HG02678 (cell line): Measurements from ENCODE around the gene HSFX2.
"Not testable (repeated sequence)": the region's sequence is repeated elsewhere in the genome, so short reads cannot be mapped to it uniquely, and the experiment has no call there.

Experiments used
- ATAC-seq: cut with Tn5 transposase; IDR thresholded peaks from one replicate; pipeline ENCODE4 v1.9.1; 2021; ENCODE audit warnings: mild to moderate bottlenecking, moderate library complexity; ENCODE audit not compliant: unreplicated experiment

HSFX2 gene

DNA sequence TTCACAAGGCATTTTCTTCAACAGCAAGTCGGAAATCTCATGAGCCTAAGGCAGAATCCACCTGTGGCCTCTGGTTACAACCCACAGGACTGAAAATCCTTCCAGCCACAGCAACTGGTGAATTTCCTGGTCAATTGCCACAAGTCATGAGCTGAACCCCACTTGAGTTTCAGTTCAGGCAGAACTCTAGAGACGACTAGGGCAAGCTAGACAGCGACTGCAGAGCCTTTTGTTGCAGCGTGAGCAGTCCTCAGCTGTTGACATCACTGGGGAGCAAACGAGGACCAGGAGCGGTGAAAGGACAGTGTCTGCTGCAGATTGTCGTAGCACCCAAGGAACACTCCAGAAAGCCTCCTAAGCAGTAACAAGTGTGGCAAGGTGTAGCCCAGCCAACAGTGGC is 829 bp upstream of the HSFX2 start:
- ATAC-seq, result not testable (repeated sequence)

DNA sequence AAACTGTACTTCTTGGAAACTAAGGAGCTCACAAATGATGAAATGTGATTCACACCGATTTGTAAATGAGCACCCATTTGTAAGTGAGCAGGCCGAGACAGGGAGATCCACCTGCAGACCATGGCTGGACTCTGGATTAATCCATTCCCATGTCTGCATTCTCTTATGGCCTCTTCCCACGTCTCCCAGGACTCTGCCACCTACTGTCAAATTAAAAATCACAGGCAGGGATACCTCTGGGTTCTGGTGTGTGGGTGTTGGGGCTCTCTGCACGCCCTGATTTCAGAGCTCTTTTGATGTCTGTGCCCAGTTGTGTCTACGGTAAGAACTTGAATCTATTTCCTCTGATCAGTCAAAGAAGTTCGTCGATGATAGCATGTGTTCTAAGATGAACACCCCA is 4.1 kb downstream of the HSFX2 start:
- ATAC-seq, result not testable (repeated sequence)

DNA sequence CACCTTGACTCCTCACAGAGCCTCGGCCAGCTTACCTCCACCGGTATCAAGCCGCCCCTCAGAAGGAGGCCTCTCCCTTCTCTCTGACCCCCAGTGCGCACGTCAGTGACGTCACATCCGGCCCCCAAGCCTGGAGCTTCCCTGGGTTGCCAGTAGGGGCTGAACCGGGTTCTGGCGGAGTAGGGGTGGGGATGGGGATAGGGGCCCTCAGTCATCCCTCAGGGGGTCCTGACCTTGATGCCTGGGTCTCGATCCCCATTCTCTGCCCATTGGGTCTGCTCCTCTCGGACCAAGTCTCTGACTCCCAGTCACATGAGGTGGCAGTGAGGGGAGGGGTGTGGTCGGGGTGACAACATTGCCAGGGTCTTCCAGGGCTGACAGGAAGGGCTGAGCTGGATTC is 7.8 kb downstream of the HSFX2 start, which contains the start of gene MAGEA9B:
Gene MAGEA9B, minus strand, starts transcription at position 101 of the 400 bp plus-strand sequence. CDS start 4,280 bp downstream, outside the sequence.
- not testable (repeated sequence) for ATAC-seq

DNA sequence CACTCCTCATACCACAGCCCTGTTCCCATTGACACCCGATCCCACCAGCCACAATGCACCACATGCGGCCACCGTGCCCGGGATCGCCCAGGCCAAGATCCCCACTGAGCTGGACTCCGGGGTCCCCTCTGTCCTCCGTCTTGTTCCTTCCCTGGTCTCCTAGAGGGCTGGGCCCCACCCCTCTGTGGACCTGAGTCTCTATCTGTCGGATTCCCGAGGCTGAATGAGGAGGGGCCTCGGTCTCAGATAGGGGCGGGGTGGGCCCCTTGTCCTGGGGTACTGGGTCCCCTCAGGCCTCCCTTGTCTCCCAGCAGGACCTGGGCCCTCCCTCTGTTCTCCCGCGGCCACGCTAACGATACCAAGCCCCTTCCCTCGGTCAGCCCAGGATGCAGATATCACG is 9.5 kb downstream of the HSFX2 start:
- not testable (repeated sequence) for ATAC-seq

DNA sequence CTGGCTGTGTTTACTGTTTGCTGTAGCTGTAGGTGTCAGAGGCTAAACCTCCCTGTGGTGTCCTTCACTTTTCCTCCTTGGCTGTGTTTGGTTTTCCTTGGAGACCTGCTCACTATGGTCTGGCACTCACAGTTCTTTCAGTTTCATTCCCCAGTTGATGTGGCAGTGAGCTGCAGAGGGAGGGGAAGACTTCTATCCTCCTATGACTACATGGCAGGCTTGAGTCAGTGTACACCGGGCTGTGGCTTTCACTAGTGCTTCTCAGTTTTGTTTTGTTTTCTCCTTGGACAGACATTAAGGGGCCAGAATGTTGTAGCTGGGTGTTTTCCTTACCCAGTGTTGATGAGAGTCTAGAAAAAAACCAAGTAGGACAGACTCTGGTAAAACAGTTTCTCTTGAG is 21.7 kb downstream of the HSFX2 start:
- peak; percentile 100 for ATAC-seq

DNA sequence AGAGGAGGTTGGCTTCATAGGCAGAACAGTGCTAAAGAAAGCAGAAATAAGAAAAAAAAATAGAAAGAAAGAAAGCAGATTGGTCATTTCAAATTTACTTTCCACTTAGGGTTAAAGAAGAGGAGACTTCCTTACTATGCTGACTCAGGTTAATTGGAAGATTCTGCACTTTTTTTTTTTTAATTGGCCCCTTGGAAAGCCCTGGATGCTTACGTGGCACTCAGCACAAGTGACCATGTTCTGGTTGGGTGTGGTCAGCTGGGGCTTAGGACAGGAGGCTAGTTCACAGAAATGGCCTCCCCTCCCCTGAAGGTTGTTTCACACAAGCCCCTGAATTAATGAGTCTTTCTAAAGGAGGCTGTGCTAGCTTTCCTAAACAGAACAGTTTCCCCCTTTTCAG is 22.4 kb downstream of the HSFX2 start:
- no peak for ATAC-seq

DNA sequence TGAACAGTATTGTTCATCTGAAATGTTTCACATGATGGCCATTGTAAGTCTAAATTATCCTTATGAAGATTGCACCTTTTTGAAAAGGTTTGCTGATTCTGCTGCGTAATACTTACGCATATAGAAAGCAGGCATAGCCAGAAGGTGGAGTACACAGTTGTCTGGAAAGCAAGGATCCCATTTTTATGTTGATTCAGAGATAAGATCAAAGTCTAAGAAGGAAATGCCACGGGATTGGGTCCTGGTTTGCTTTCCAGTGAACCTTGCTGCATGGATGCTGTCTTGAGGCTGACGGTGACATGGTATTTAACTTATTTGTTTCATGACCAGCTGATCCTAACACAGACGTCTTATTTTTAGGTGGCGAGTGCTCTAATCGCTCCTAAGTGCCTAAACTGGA is 23.3 kb downstream of the HSFX2 start:
- no peak for ATAC-seq

DNA sequence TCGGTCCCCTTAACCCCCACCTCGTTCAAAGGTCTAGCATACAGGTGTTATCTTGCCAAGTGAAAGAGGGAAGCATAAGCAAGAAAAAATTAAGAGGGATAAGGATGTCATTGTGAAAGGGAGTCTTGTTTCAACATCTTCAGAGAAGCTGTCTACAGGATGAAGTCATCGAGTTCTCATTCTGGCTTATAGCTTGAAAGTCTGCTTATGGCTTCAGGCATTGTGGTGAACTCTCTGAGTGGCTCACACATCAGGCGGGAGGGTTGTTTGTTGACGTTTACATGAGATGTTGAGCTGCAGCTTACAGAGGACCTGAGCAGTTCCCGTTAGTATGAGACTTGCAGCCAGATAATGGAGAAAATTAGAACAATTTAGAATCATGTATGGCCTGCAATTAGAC is 24.4 kb downstream of the HSFX2 start:
- no peak for ATAC-seq

DNA sequence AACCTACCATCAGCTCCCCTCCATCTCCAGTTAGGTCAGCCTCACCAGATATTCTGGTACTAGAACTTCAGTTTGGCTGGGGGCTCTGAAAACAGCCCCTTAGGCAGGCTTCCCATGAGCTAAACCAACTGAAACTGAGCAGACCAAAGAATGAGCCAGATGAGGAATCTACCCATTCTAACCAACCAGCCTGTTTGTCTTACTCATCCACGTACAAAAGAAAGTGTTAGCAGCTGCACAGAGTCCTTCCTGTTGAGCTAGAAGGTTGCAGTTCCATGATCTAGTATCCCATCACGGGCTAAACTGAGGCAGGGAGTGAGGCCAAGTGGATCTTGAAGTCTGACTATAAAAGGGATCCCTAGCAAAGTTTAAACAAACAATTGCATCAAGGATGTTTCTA is 25.3 kb downstream of the HSFX2 start:
- no peak for ATAC-seq

DNA sequence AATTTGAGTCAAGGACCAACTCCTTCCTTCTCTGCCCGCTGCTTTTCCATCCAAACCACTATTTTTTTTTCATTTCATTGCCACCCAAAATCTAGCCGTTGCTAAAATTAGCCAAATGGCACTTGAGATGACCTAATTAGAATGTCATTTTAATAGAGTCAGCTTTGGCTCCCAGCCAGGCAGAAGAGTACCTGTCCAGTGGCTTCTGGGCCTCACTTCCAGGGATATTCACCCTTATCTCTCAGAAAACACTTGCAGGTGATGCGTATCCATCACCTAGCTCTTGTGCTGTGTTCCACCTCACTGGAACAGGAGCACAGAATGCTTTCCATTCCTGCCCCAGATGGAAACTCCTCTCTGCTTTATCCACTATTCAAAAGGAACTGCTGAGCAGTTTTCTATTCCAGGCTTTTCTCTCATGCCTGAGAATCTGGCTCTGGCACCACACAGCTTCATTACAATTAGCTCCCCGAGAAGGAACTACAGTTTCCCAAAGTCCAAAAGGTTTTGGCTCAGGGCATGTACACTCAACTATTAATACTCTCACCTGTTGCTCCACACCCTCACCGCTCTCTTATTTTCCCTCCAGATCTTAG is 26.3 kb downstream of the HSFX2 start:
- ATAC-seq, result no peak

DNA sequence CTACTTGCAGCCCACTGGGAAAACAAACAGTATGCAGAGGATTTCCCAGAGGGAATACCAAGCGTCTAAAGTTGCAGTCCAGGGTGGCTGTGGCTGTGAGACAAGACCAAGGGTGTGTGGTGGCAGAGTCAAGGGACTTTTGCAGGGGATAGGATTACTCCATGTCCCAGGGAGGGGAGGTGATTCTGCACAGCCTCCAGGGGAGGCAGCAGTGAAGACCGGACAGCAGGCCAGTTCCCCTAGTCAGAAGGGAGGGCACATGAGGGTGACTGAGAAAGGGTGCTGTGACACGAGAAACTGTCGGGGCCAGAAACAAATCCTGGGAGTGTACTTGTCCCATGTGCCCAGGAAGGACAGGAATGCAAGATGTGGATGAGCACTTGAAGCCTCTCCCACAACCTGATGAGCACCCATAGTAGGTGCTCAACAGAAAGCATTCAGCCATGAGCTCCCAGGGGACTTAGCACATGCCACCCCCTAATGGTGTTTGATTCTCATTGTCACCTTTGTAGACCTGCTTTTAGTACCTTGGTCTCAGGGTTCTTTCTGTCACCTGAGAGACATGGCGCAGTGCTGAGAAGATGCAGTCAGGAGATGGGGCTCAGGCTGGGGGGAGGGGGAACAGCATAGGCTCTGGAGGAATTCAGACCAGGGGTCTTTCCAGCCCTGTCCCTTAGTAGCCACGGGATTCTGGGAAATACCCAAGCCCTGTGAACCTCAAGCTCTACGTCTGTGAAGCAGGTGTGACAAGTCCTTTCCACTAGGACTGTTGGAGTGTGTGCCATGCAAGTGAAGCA is 27.3 kb downstream of the HSFX2 start:
- ATAC-seq, result no peak

DNA sequence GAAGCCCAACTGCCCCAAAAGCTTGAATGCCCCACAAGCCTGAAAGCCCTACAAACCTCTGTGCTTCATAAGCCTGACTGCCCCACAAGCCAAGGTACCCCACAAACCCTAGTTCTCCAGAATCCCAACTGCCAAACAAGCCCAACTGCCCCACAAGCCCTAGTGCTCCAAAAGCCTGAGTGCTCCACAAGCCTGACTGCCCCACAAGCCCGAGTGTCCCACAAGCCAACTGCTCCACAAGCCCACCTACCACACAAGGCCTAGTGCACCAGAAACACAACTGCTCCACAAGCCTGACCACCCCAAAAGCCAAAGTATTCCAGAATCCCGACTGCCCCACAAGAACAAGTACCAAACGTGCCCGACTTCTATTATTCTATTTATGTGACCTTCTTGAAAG is 31.8 kb downstream of the HSFX2 start:
- no peak for ATAC-seq

DNA sequence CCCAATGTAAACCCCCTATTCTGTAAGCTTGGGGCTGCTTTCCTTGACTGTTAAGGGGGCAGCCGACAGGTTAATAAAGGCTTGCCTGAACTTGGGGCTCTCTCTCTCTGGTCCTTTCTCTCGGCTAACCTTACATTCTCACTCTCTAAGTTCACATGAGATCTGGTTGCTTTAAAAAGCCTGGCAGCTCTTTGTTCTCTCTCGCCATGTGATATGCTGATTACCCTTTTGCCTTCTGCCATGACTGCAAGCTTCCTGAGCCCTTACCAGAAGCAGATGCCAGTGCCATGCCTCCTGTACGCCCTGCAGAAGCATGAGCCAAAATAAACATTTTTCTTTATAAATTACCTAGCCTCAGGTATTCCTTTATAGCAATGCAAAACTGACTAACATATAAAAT is 39.9 kb downstream of the HSFX2 start:
- ATAC-seq, result not testable (repeated sequence)

DNA sequence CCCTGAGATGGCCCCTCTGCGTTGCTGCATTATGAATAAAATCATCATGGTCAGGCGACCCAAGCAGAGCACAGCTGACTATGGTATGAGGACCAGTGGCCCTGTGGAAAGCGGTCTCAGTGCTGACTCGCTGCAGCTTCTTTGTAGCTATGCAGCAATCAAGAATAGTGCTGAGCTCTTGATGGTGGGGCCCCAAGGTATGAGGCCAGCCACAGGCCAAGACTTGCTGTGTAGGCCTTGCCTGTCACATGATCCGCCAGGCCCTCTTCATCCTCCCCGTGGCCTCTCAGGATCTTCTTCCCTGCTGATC is 43.2 kb downstream of the HSFX2 start:
- not testable (repeated sequence) for ATAC-seq

DNA sequence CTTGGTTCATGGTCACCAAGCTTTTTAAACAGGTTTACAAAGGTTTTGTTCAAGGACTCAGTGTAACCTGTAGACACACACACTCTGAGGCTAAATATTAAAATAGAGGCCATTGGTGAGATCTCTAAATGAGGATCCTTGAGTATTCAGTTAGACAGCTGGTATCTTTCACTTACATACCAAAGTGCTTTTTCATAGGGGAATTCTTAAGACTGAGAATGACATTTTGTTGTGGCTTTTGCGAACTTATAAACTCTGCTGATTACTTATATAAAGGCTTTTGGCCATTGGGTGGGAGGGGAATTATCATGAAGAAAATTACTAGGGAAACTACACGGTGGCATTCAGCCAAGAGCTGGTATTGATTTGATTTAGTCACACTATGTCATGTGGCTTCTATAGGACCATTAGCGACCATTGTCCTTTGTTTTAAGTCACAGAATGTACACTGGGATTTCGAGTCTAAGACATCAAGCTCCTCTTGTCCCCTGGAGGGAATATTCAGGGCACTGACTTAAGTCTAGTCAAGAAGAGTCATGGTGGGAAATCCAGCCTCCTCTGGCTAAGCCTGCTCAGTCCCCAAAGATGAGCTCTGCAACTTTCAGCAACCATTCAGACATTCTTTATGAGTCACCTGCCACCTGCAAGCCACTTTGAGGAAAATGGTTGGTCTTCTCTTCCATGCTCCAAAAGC is 43.7 kb downstream of the HSFX2 start:
- peak; percentile 52 for ATAC-seq

DNA sequence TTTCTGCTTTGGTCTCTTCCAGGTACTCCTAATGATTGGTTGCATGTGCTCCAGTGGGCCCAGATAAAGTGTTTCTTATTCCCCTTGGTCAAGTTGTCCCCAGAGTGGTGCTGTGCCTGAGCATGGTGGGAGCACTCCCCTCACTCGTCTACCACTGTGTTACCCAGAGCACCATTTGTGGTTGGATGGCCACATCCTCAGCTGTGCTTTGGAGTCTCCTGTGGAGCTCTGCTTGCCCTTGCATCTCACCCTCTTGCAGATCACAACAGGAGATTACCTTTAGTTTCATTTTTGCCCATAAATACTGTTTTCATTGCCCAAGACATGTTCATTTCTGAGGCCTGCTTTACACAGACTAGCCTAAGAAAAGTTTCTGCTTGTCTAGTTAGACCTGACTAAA is 44.7 kb downstream of the HSFX2 start:
- not testable (repeated sequence) for ATAC-seq

DNA sequence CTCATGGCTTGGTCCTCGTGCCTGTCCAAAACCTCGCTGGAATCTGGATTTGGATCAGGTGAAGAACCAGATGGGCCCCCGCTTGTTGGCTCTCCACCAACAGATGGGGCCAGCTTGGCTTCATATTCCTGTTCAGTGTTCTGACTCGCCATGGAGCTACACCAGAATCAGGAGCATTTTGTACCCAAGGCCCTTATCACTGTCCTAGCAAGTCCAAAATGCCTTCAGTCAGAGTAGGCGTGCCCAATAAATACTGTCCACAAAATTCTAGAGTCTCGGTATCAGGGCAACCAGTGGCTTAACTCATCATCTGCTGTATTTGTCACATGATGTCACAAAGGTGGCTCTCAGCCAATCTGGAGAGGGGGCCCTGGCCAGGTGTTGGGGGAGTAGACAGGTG is 45.4 kb downstream of the HSFX2 start, which contains the start of gene HSFX3:
Gene HSFX3, minus strand, starts transcription at position 224 of the 400 bp plus-strand sequence. Its CDS starts 72 bp downstream, at position 152.
- not testable (repeated sequence) for ATAC-seq

DNA sequence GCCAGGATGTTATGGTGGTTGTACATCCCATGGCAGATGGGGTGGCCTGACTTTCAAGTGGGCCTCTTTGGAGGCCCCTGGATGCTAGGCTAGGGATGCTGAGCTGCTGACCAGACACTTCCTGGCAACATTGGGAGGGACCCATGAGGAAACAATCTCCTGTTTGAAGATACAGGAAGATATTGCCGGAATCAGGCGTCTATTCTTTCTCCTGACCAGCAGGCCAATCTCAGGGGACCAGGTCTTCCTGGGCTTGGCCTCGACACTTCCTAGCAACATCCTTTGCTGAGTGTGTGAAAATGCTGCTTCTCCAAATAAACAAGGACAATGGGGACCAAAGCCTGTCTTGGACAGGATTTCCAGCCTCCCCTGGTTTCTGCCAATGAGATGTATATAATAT is 47.3 kb downstream of the HSFX2 start:
- ATAC-seq, result not testable (repeated sequence)

DNA sequence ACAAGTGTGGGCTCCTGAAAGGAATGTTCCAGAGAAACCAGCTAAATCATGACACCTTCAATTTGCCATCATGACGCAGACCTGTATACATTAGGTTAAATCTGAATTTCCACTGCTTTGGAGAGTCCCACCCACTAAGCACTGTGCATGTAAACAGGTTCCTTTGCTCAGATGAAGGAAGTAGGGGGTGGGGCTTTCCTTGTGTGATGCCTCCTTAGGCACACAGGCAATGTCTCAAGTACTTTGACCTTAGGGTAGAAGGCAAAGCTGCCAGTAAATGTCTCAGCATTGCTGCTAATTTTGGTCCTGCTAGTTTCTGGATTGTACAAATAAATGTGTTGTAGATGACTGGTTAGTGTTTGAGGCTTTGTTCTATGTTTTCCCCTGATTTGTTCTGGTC is 48.2 kb downstream of the HSFX2 start:
- ATAC-seq, result not testable (repeated sequence)

DNA sequence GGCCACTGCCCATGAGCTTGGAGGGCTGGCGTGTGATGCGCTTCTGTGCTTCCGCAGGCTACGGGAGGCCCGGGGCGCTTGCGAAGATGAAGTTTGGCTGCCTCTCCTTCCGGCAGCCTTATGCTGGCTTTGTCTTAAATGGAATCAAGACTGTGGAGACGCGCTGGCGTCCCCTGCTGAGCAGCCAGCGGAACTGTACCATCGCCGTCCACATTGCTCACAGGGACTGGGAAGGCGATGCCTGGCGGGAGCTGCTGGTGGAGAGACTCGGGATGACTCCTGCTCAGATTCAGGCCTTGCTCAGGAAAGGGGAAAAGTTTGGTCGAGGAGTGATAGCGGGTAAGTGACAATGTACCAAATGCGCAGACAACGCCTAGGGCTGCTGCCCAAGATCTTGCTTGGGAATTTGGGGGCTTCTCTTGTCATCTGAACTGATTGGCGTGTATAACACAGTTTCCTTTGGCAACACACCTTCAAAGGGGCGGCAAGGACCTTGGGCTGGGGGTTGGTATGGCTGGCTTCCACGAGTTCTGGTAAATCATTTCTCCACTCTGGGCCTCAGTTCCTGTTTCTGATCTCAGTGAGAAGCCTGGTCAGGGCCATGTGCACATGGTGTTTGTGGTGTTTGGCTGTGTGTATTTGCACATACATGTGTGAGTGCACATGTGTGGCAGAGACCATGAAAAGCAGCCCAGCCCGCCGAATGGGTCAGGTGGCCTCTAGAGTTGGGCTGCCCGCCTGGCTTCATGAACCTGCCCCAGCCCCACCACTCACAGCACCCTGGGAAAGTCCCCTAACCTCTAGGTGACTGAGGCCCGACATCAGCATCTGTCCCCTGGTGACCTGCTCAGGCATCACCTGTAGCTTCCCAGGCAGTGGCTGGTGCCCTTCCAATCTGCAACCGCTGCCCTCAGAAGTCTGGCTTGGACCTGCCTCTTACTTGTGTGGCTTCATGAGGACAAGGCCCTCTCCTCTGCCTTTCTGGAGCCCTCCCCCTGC is 49.3 kb downstream of the HSFX2 start:
- ATAC-seq, result not testable (repeated sequence)
